Measurements from ENCODE around the gene LRRC71.

Gene LRRC71

GRCh38 chr1:156929596-156930238, 9.3 kb downstream of the LRRC71 start:
- DNase-seq = no peak

GRCh38 chr1:156930483-156930882, 10.1 kb downstream of the LRRC71 start:
- DNase-seq = no peak

GRCh38 chr1:156931211-156931952, 10.9 kb downstream of the LRRC71 start:
- no peak for DNase-seq

- DNase-seq = no peak
These were observed 11.7 kb downstream of the LRRC71 start for GRCh38 chr1:156931974-156932710.

GRCh38 chr1:156933136-156933535, 12.7 kb downstream of the LRRC71 start:
- DNase-seq = no peak

GRCh38 chr1:156935505-156936128, 15.2 kb downstream of the LRRC71 start:
- DNase-seq = no peak

- no peak for DNase-seq
These were observed 15.8 kb downstream of the LRRC71 start for GRCh38 chr1:156936191-156936590.

GRCh38 chr1:156936721-156937220, 16.3 kb downstream of the LRRC71 start:
- DNase-seq = no peak

- DNase-seq = no peak
These were observed 17.5 kb downstream of the LRRC71 start for GRCh38 chr1:156937883-156938282.

- DNase-seq = no peak
These were observed 18.4 kb downstream of the LRRC71 start for GRCh38 chr1:156938813-156939212.

GRCh38 chr1:156939786-156940334, 19.4 kb downstream of the LRRC71 start:
- no peak for DNase-seq

GRCh38 chr1:156941675-156942074, 21.2 kb downstream of the LRRC71 start:
- no peak for DNase-seq

GRCh38 chr1:156942176-156942575, 21.7 kb downstream of the LRRC71 start:
- no peak for DNase-seq

- DNase-seq = no peak
These were observed 22.1 kb downstream of the LRRC71 start for GRCh38 chr1:156942576-156942975.

- DNase-seq = no peak
These were observed 23.3 kb downstream of the LRRC71 start for GRCh38 chr1:156943756-156944155.

- no peak for DNase-seq
These were observed 23.8 kb downstream of the LRRC71 start for GRCh38 chr1:156944268-156944667.

- DNase-seq = no peak
These were observed 24.4 kb downstream of the LRRC71 start for GRCh38 chr1:156944848-156945247.

GRCh38 chr1:156945881-156946661, 25.6 kb downstream of the LRRC71 start:
- no peak for DNase-seq

GRCh38 chr1:156947127-156947526, 26.7 kb downstream of the LRRC71 start:
- DNase-seq = no peak

- no peak for DNase-seq
These were observed 27.5 kb downstream of the LRRC71 start for GRCh38 chr1:156947818-156948525.

- no peak for DNase-seq
These were observed 28.3 kb downstream of the LRRC71 start for GRCh38 chr1:156948708-156949107.

Data from CD4-positive, alpha-beta T cell treated with Interleukin-17A for 1 hour (primary cell).